ENCODE data around the gene DUOX1.

The DUOX1 gene

DNA sequence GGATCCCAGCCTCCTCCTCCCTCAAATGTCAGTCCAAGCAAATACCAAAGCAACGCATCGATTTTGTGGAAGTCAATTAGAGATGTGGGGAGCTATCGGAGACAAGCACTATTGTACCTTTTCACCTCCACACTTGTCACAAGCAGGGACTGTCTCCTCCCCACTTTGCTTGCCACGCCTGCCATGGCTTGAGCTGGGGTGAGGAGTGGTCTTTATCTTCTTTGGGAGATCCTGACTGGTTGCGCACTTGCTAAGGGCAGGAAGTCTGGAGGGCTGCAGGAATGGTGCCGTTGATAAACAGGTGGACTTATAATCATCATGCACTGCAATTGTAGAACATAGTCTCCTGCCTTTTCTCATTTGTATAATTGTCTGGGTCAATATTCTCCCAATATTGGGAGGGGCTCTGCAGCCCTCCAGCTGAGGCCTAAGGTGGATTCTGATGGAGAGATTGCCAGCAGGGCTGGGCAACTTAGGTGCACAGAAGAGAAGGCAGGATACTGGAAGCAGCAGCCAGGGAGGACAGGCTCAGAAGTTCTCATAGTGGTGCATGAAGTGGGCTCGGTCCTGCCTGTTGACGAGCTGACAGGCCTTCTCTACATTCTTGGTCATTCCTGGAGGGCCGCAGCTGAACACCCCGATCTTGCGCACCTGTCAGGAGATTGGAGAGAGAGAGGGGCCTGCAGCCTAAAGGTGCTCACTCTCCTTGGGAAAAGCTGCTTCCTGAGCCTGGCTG lies 36.0 kb upstream of the DUOX1 start:
- TF ChIP-seq, protein P1, sequence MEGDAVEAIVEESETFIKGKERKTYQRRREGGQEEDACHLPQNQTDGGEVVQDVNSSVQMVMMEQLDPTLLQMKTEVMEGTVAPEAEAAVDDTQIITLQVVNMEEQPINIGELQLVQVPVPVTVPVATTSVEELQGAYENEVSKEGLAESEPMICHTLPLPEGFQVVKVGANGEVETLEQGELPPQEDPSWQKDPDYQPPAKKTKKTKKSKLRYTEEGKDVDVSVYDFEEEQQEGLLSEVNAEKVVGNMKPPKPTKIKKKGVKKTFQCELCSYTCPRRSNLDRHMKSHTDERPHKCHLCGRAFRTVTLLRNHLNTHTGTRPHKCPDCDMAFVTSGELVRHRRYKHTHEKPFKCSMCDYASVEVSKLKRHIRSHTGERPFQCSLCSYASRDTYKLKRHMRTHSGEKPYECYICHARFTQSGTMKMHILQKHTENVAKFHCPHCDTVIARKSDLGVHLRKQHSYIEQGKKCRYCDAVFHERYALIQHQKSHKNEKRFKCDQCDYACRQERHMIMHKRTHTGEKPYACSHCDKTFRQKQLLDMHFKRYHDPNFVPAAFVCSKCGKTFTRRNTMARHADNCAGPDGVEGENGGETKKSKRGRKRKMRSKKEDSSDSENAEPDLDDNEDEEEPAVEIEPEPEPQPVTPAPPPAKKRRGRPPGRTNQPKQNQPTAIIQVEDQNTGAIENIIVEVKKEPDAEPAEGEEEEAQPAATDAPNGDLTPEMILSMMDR (IDR thresholded peaks at IDR 0.05; ENCODE audit: unreplicated experiment in 3 of 3) = no peak
- H3K36me3 Mint-ChIP-seq (ENCODE audit: low read depth) = no peaks in the 10 kb centered on the region
- no peak overlapping the region for H3K27ac Mint-ChIP-seq
- no peaks in the 10 kb centered on the region for H3K4me1 Mint-ChIP-seq
- H3K4me3 Mint-ChIP-seq = no peak overlapping the region
- peaks cover 22% of the 10 kb centered on the region for H3K27me3 Mint-ChIP-seq (ENCODE audit: low read depth)
- H3K9me3 Mint-ChIP-seq = no peaks in the 10 kb centered on the region

DNA sequence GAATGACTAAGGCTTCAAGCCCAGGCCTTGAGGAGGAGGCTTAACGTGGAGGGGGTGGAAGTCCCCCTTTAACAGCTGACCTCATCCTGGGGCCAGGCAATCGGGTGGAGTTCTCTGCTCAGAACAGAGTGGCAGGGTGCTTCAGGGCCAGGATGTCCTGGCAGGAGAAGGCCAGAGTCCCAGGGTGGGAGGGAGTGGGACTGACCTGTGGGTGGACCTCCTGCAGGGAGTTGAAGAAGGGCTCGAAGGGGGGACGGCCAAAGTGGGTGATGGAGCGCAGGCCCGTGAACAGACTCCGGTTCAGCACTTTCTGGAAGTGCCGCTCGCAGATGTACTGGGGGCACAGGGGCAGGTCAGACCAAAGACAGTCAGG lies 35.5 kb upstream of the DUOX1 start:
- Mint-ChIP-seq H3K4me3 (no peak overlapping the region), H3K36me3 (ENCODE audit: low read depth) (no peaks in the 10 kb centered on the region), H3K27ac (no peak overlapping the region), H3K27me3 (ENCODE audit: low read depth) (peaks cover 22% of the 10 kb centered on the region), H3K9me3 (no peaks in the 10 kb centered on the region), H3K4me1 (no peaks in the 10 kb centered on the region)
- TF ChIP-seq, protein P1 (IDR thresholded peaks at IDR 0.05; ENCODE audit: unreplicated experiment in 3 of 3) = no peak

DNA sequence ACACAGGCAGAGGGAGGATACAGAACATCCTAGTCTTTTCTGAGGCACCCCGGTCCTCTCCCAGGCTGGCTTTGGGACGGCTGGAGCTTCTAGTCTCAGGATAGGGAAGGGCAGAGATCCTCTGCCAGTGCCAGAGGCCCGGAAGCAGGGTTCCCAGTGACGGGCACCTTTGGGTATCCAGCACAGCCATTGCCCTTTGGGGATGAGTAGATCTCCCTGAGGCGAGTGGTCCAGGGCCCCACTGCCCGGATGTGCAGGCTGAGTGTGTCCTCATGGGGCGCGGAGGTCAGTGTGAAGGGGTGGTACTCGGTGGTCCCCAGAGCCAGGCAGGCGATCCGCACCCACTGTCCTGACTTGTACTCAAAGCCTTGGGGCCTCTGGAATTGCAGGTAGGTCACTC lies 34.1 kb upstream of the DUOX1 start:
- no peak overlapping the region for H3K27ac Mint-ChIP-seq
- TF ChIP-seq, protein P1 (IDR thresholded peaks at IDR 0.05; ENCODE audit: unreplicated experiment in 3 of 3) = no peak
- peaks cover 30% of the 10 kb centered on the region for H3K27me3 Mint-ChIP-seq (ENCODE audit: low read depth)
- no peaks in the 10 kb centered on the region for H3K36me3 Mint-ChIP-seq (ENCODE audit: low read depth)
- H3K4me3 Mint-ChIP-seq = no peak overlapping the region
- H3K4me1 Mint-ChIP-seq = no peaks in the 10 kb centered on the region
- H3K9me3 Mint-ChIP-seq = no peaks in the 10 kb centered on the region

DNA sequence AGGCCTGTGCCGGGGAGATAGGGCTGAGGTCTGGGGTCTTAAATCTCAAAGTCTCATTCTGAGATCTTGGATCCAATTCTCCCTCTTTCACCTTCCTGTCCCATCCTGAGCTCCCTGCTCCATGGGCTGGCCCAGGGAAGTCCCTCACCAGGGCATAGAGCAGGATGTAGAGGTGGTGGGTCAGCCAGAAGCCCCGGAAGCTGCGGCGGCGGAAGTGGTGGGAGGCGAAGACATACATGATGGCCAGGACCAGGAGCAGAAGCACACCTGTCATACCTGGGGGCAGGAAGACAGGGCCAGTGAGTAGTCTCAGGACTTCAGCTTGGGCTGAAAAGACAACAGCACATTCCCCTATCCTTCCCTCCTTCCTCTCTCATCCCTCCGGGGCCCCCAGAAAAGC lies 32.3 kb upstream of the DUOX1 start:
- no peaks in the 10 kb centered on the region for H3K4me1 Mint-ChIP-seq
- H3K27ac Mint-ChIP-seq = no peak overlapping the region
- TF ChIP-seq, protein P1 (IDR thresholded peaks at IDR 0.05; ENCODE audit: unreplicated experiment in 3 of 3) = no peak
- H3K36me3 Mint-ChIP-seq (ENCODE audit: low read depth) = no peaks in the 10 kb centered on the region
- no peak overlapping the region for H3K4me3 Mint-ChIP-seq
- H3K27me3 Mint-ChIP-seq (ENCODE audit: low read depth) = peaks cover 26% of the 10 kb centered on the region
- H3K9me3 Mint-ChIP-seq = no peaks in the 10 kb centered on the region

DNA sequence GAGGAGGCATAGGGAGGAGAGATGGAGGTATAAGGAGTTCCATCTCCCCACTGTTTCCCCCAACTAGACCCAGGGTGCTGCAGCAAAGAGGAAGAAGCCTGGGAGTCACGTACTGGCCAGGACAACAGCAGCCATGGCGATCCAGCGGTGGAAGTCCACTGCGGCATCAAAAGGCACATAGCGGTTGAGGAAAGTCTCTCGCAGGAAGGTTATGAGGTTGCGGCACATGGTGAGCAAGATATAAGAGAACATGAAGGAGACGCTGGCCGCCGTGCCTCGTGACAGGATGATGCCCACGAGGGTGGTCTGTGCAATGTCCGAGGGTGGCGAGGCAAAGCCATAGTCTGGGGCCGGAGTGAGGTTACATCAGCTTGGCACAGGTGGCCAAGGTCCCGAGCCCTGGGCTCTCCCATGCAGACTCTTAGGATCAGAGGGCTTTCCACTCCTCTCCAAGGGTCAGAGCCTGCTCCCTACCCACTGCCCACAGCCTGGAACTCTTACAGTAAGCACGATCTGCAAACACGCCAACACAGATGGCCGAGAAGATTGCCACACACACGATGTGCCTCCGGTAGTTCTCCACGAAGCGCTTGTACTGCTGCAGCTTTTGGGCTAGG lies 30.1 kb upstream of the DUOX1 start:
- H3K9me3 Mint-ChIP-seq = no peaks in the 10 kb centered on the region
- H3K4me1 Mint-ChIP-seq = no peaks in the 10 kb centered on the region
- TF ChIP-seq, protein P1 (IDR thresholded peaks at IDR 0.05; ENCODE audit: unreplicated experiment in 3 of 3) = no peak
- H3K27me3 Mint-ChIP-seq (ENCODE audit: low read depth) = peaks cover 28% of the 10 kb centered on the region
- no peak overlapping the region for H3K27ac Mint-ChIP-seq
- no peak overlapping the region for H3K4me3 Mint-ChIP-seq
- H3K36me3 Mint-ChIP-seq (ENCODE audit: low read depth) = no peaks in the 10 kb centered on the region
